Left colon (tissue), 2 donors: ENCODE data around the gene TCIRG1. TPM values are rescaled to one million over a fixed set of nuclear protein-coding genes. Genes with fewer than 3 reads are reported as not detected.

Source experiments
- ATAC-seq: fragments of 200-7000 bp; cut with Tn5 transposase; one replicate; pipeline ENCODE4 v1.9.1; 2020; ENCODE audit warnings: mild to moderate bottlenecking, moderate library complexity
- DNase-seq, 2 donors: peaks; one replicate each; pipeline ENCODE4 v3.0.0-alpha.2; 2020
- intact Hi-C, 2 donors: fragments of 100-400 bp; cut with DNase I in 1 of 2; cut with micrococcal nuclease in 1 of 2; formaldehyde crosslinking; loops; one replicate each; pipeline versions ENCODE4 v1.11.2 to v1.14.0; 2022; cut with DNase I, micrococcal nuclease
- total RNA-seq, 2 donors: library from RNA; stranded (reverse); fragmentation: NEBNext Ultra II Directional; extraction: Animal tissue kit (Norgen Biotek cat#: 25700); gene quantifications; one replicate each; pipeline ENCODE4 v1.2.1, GENCODE V29; 2021
- donor health status: DM: no; HTN: no; CAD: no.
- donor health status: DM: yes; HTN: yes; CAD: no.

The TCIRG1 gene
- total RNA-seq, 2 donors from 2014 or later = 140 to 156 TPM

GRCh38 chr11:68014947-68015447, 23.8 kb upstream of the TCIRG1 start:
- no peak for ATAC-seq

GRCh38 chr11:68015467-68015866, 23.4 kb upstream of the TCIRG1 start:
- ATAC-seq (no peak), DNase-seq (no peak)
- intact Hi-C loops = no loop called here

More at GRCh38 chr11:68014947-68015447, 23.8 kb upstream of the TCIRG1 start:
- no peak for DNase-seq
- intact Hi-C loops = no loop called here

- intact Hi-C loops = no loop called here
- no peak for DNase-seq
- ATAC-seq = no peak
Observed at GRCh38 chr11:68016161-68016903, 22.5 kb upstream of the TCIRG1 start.

- intact Hi-C loops = no loop called here
- DNase-seq (no peak), ATAC-seq (no peak)
Observed at GRCh38 chr11:68016904-68017817, 21.7 kb upstream of the TCIRG1 start.

- intact Hi-C loops = no loop called here
- ATAC-seq = no peak
Observed at GRCh38 chr11:68017980-68018729, 20.7 kb upstream of the TCIRG1 start.

GRCh38 chr11:68018730-68019190, 20.1 kb upstream of the TCIRG1 start:
- intact Hi-C loops = no loop called here
- DNase-seq (no peak), ATAC-seq (no peak)

More at GRCh38 chr11:68017980-68018729, 20.7 kb upstream of the TCIRG1 start:
- DNase-seq = no peak

GRCh38 chr11:68019486-68019885, 19.3 kb upstream of the TCIRG1 start:
- ATAC-seq (no peak), DNase-seq (no peak)
- intact Hi-C loops = no loop called here

DNA sequence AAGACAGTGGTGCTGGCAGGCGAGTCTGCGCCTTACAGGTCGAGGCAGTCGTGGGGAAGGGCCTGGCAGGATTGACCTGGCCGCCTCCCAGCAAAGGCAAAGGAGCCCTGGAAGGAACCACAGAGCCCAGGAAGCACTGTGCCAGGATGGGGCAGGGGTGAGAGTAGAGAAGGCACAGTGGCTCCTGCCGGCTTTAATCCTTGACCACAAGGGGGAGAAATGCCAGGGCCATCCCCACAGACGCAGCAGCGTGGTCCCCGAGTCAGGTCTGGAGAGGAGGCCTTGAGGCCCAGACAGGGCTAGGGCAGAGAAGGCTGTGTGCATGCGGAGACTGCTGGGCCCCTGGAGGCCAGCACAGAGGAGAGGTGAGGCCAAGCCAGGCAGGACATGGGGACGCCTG, 18.2 kb upstream of the TCIRG1 start:
- intact Hi-C loops = no loop called here
- DNase-seq (no peak), ATAC-seq (peak; percentile 47)

DNA sequence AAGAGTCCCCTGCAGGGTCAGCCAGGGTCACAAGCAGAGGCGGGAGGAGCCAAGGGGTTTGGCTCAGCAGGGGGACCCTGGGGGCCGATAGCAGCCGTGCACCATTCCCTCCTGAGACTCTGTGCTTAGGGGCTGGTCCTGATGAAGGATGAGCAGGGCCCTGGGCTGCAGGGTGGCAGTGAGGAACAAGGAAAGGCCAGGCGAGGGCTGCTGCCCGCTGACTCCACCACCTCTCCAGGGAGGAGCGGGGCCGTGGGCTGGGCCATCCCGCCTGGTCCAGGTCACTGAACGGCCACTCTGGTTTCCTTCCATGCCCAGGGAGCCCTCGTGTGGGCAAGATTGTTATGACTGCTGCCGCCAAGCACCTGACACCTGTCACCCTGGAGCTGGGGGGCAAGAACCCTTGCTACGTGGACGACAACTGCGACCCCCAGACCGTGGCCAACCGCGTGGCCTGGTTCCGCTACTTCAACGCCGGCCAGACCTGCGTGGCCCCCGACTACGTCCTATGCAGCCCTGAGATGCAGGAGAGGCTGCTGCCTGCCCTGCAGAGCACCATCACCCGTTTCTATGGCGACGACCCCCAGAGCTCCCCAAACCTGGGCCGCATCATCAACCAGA, 17.5 kb upstream of the TCIRG1 start:
- DNase-seq = peak in 1 of 2 donors; percentile 71
- intact Hi-C loops = no loop called here
- peak; percentile 77 for ATAC-seq

GRCh38 chr11:68022531-68022930, 16.3 kb upstream of the TCIRG1 start:
- no peak for DNase-seq
- ATAC-seq = no peak
- intact Hi-C loops = no loop called here

DNA sequence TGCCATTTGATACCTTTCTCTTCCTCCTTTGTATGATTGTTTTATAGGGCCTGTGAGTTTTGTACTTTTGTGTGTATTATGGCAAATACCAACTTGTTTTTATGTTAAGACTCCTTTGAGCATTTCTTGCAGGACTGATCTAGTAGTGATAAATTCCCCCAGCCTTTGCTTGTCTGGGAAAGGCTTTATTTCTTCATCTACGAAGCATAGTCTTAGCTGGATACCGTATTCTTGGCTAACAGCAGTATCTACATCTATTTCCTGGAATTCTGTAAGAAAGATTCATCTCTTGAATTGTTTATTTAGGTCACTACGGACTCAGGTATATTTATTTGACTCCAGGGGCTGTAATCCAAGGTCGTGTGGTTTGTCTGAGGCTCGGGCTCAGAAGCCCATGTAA, 14.3 kb upstream of the TCIRG1 start:
- ATAC-seq (no peak), DNase-seq (no peak)
- intact Hi-C loops = no loop called here

DNA sequence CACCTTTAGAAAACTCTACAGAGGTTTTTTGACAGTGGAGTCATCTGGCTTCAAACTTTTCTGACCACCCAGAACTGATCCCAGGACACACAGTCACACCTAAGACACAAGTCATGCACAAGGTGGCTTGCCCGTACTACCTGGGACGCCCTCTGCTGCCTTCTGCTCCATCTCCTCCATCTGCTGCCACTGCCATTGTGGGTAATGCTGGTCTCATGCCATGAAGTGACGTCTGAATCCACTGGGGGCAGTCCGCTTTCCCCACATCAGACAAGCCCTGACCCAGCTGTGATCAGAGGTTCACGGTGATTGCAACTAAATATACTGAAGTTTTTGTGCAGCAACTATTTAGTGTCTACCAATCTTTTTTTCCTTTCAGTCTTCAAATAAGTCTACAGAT, 13.8 kb upstream of the TCIRG1 start:
- intact Hi-C loops = no loop called here
- no peak for ATAC-seq
- DNase-seq = no peak

DNA sequence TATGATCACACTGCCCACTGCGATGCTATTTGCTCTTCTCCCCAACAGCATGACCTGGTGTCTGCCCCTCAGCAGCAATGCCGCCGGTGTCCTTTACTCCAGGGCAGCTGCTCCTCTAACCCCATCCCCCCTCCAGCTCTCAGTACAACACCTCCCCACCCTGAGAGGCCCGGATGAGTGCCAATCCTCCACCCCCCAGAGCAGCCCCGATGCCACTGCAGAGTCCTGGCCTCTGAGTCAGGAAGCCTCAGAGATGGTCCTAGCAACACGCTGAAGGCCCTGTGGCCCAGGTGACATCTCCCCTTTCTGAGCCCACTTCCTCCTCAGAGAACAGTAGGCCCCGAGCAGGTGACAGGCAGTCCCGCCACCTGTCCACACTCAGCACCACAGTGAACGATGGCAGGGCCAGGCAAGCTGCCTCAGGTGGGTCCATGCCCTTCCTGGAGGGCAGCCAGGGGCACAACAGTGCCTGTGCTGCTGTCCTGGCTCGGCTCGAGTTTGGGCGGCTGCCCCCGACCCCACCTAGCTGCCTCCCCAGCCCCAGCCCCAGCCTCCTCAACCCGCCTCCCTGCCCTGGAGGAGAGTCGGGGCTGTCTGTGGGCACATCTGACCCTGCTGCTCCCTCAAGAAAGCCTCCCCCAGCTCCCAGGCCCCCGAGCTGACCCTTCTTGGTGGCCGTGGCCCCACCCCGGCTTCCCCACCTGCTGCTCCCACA, 12.3 kb upstream of the TCIRG1 start:
- intact Hi-C loops = no loop called here
- DNase-seq = no peak
- ATAC-seq = no peak

DNA sequence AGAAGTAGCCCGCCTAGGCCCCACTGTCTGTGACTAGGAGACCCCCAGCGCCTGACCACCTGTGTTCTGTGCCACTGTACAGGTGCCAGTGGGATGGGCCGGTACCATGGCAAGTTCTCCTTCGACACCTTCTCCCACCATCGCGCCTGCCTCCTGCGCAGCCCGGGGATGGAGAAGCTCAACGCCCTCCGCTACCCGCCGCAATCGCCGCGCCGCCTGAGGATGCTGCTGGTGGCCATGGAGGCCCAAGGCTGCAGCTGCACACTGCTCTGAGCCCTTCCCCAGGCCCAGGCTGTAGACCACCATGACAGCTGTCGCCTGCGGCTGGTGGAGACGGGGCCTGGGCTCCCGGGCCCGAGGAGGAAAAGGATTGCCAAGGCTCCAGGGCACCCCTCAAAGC, 11.2 kb upstream of the TCIRG1 start:
- intact Hi-C loops = no loop called here
- ATAC-seq (no peak), DNase-seq (no peak)

DNA sequence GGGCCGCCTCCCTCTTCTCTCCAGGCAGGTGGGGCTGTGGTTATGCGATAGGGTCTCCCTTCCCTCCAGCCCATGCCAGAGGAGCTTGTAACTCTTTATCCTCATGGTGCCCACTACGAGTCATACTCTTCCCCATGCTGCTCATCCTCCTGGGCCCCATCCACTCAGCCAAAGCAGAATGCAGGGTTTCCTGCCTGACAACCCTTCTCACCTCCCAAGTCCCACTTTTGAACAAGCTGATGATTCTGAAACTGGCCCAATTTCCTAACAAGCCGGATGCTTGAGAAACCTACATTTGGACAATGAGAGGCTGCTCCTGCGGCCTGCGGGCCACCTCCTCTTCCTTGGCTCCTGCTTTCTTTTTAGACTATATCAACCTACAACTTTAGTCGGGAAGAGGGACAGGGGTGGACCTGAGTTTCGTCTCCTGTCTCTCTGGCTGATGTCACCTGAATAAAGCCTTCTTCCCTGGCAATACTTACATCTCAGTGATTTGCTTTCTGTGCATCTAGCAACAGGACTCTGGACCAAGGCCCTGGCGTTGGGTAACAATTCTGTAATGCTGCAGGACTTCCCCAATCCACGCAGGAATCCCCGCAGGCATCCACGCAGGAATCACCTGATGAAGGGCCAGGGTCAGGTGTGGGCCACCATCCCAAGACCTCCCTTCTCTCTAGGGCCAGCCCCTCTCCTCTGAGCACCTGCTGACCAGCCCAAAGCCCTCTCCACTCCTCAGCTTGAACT, 9.9 kb upstream of the TCIRG1 start:
- intact Hi-C loops = no loop called here

DNA sequence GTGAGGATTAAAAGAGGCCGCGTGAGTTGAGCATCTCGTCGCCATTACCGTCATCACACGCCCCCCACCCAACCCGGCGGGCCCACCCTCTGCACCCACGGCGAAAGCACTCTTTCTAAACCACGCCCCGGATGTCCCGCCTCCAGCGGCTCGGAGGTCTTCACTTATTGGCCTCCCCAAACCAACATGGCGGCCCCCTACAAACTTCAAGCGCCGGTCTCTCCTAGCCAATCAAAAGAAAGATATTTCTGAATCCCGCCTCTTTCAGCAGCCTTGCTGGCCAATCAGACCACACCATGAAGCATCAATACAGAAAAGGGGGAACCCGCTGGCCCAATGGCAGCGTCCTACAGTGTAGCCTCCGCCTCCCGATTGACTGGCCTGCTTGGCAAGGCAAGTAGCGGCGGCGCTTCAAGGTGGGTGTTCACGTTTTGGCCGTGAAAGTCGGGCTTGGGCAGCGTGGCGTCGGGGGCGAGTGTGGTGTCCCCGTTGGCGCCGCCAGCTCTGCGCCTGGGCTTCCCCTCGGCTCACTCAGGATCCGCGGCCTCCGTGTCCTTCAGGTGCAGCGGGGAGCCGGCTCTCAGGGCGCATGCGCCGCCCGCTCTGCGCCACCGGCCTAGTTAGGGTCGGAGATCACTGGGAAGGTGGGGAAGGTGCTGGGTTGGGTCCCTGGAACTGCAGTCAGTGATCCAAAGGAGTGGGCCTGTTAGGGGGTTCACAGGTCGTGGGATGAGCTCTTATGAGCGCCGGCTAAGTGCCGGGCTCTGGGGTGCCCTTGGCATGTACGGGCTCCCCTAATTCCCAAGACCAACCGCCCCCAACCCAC, 8.3 kb upstream of the TCIRG1 start, which contains the start of gene NDUFS8:
Gene NDUFS8, plus strand, starts transcription at position 364 of the 826 bp plus-strand sequence. CDS start 1,471 bp downstream, outside the sequence.
- peak; percentile 97 to 99 for DNase-seq
- intact Hi-C loops = no loop called here
- peak; percentile 91 for ATAC-seq

More for the DNA sequence above, 9.9 kb upstream of the TCIRG1 start:
- DNase-seq (no peak), ATAC-seq (no peak)
